AG09319 (cell line): ENCODE measurements around the gene AURKAIP1.
A peak's percentile ranks its signal among the peaks of the same experiment; 100 is the strongest.

ENCODE experiments used
- DNase-seq: peaks from one replicate; pipeline ENCODE4 v3.0.0-alpha.2; 2010; ENCODE audit warnings: low read depth; ENCODE audit errors: extremely low read depth
- CTCF ChIP-seq: IDR thresholded peaks from 2 replicates; pipeline ENCODE4 v1.5.1; 2011; ENCODE audit warnings: low read depth, mild to moderate bottlenecking, inconsistent platforms, low read length, moderate library complexity

AURKAIP1 gene

GRCh38 chr1:1345860-1346500, 29.0 kb downstream of the AURKAIP1 start:
- DNase-seq = no peak
- no peak for TF ChIP-seq CTCF

GRCh38 chr1:1345384-1345783, 29.6 kb downstream of the AURKAIP1 start:
- DNase-seq = no peak

GRCh38 chr1:1344655-1345361, 30.2 kb downstream of the AURKAIP1 start:
- DNase-seq = no peak
- peak; percentile 32 for TF ChIP-seq CTCF

More at GRCh38 chr1:1345384-1345783, 29.6 kb downstream of the AURKAIP1 start:
- TF ChIP-seq CTCF = no peak

GRCh38 chr1:1343811-1344421, 31.1 kb downstream of the AURKAIP1 start:
- DNase-seq = no peak
- TF ChIP-seq CTCF = no peak

GRCh38 chr1:1342584-1343115, 32.4 kb downstream of the AURKAIP1 start:
- DNase-seq = no peak
- TF ChIP-seq CTCF = no peak

- TF ChIP-seq CTCF = no peak
- no peak for DNase-seq
Observed at GRCh38 chr1:1342061-1342562, 32.9 kb downstream of the AURKAIP1 start.
